Cortex of kidney (tissue), 1 donor: ENCODE results near the gene COL4A1.

Experiments
- DNase-seq: peaks from one replicate; lab custom pipeline; 2025; lab: John Stamatoyannopoulos, UW

The COL4A1 gene

GRCh38 chr13:110162866-110163658 is 143.9 kb downstream of the COL4A1 start:
- no peak for DNase-seq

DNA sequence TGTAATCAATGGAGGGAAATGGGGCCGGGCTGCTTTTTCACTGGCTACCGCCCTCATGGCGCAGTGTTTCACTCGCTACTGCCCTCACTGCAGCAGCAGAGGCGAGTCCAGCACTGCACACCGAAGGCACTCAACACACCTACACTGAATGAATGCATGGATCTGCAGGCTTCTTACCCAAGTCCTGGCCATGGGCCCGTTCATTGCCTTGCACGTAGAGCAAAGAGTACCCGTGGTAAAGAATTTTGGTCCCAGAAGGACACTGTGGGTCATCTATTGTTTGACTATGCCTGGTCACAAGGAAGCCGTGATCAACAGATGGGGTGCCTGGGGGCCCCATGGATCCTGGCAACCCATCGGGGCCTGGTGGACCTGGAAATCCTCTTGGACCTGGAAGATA is 144.9 kb downstream of the COL4A1 start:
- no peak for DNase-seq

DNA sequence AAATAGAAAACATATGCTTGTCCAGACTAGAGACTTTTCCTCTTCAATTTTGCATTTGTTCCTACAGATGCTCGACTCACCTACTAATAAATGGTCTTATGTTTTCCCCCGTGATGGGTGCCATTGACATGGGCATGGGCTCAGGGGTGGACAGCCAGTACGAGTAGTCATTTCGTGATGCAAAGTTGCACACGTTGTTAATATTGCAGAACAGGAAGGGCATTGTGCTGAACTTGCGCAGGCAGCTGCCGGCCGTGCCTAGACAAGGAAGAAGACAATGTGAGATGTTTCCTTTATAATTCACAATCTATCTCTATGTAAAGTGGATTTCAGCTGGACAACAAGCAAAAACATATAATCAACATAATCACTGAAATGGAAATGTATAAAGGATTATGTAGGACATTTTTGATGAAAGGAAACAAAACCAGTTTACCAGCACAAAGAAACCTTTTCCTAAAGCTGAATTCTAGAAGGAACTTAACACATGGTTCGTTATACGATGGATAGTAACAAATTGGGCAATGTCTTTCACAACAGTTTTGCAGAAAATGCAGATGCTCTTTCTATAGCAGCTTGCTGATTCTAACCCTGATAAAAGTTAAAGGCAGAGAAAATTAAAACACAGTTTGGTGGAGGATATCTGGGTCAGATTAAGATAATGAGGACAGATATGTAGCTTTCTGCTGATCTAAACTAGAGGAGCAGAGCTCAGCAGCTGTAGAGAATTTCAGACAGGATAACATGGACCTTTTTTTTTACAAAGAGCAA is 145.7 kb downstream of the COL4A1 start:
- no peak for DNase-seq

DNA sequence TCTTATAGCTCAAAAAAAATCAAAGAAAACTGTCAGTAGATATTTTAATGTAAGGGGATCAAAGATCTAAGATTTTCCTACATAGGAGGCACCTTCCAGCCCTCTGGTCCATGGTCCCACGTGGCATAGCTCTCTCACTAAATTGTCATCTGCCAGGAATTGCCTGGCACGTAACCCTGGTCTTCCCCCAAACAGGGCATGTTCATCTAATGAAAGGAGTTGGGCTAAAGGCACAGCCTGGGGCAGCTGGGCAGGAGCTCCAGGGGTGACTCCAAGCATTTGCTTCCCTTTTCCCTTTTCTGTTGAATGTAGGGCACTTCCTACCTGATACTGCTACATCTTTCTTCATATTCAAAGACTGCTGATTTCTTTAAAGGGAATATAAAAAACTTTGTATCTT is 148.7 kb downstream of the COL4A1 start:
- no peak for DNase-seq

- no peak for DNase-seq
These were observed 149.2 kb downstream of the COL4A1 start for GRCh38 chr13:110157718-110158117.

DNA sequence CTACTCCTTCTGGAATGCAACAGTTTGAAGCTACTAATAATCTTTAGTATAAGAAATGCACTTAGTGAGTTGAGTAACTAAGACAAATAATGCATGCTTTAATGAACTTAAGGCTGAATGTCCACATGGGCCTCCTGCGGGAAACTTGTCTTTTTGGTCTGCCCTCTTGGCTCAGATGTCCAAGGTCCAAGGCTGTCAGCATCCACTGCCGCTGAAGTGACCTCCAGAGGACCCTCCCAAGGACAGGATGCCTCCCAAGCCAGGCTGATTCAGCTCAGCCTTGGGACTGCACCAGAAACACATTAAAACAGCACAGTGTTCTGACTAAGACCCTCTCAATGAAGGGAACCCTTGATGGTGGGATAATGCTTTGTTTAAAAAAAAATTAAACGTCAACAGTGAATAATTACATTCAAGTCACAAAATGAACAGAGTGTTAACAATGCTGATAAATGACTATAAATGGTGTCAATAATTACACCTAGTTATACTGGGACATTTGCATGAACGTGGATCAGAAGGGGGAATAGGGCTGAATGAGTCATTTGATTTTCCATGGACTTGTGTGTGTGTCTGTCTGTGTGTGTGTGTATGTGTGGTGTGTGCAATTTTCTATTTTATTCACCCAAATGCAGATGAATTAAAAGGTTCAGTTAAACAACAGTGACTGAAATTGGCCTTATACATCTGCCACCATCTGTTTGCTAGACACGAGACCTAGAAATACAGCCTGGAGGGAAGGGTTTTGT is 150.5 kb downstream of the COL4A1 start:
- no peak for DNase-seq

DNA sequence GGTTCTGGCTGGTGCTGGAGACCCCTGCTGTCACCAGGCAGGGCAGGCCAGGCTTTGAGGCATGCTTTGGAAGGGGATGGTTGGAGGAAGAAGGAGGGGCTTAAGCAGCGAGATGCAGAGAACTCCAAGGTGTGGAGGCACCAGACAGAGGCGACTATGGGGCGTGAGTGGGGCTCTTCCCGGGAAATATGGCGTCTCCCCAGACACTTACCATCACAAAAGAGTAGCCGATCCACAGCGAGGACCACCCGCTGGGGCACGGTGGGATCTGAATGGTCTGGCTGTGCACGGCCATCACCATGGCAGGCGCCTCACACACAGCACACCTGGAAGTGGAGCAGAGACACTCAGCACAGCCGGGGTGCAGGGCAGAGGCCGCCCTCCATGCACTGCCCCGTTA is 151.9 kb downstream of the COL4A1 start:
- DNase-seq: no peak

- no peak for DNase-seq
These were observed 152.5 kb downstream of the COL4A1 start for GRCh38 chr13:110154410-110154933.

GRCh38 chr13:110152351-110152750 is 154.6 kb downstream of the COL4A1 start:
- DNase-seq: no peak

- no peak for DNase-seq
These were observed 155.5 kb downstream of the COL4A1 start for GRCh38 chr13:110151462-110151861.

DNA sequence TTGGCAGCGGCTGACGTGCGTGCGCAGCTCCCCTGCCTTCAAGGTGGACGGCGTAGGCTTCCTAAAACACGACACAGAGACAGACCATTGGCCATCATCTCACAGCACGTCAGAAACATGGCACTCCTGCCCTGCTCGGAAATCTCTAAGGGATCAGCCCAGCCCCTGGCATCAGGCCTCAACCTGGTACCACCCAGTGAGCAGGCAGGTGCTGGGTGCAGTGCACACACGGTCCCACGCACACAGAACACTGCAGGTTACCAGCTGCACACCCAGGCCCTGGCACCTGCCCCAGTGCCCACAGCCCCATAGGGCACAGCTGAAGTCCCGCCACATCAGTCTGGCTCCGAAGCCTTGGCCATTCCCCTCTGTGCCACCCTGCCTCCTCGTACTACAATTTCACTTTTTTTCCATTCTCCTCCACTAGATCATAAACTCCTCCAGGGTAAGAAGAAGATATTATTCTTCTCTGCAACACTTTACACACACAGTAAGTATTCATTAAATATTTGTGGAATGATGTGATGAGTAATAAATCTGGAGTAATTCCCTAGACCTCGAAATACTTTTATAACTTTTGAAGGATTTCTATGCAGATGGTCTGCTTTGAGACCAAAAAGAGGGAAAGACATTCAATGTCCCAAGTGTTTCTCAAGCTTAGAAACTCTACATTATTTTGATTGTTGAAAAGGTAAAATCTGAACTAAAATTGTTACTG is 156.4 kb downstream of the COL4A1 start:
- no peak for DNase-seq

GRCh38 chr13:110149036-110149435 is 157.9 kb downstream of the COL4A1 start:
- DNase-seq: no peak

GRCh38 chr13:110140099-110140498 is 166.9 kb downstream of the COL4A1 start:
- no peak for DNase-seq

DNA sequence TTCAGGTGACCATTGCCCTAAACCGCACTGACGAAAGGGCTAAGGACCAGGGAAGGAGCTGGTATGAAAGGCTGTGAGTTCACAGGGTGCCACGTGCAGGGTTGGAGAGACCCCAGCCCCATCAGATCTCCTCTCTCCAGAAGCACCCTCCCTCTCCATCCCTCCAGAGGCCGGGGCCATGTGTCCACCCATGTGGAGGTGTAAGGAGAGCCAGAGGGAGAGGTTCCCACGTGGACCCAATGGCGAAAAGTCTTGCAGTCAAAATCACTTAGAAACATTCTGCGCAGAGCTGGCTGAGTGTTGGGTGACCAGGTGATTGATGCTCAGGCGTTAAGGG is 168.3 kb downstream of the COL4A1 start:
- no peak for DNase-seq

DNA sequence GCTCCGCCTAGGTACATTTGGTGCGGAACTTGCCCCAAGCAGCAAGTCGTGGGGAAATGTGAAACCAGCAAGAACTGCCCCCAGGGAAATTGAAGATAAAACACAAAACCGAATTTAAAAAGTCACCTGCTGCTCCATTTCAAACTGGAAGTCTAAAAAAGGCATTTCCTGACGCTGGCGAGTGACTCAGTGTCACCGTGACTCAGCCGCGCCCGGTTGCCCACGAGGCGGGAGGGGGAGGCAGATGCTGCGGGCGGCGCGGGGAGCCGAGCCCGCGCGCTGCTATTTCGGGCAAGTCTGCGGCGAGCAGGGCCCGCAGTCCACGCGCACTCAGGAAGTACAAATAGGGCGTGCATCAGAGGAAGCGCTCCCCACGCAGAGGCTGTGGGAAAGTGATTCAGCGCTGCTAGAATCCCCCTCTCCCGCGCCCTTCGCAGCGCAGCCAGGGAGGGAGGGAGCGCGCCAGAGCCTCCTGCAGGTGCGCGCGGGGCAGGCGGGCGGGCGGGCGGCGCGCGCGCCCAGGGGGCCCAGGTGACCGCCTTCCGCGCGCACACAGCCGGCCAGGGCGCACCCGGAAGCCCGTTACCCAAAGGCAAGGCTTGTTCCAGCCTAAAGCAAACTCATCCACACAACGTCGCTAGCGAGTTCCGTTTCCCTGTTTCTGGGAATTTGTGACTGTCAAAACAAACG is 168.8 kb downstream of the COL4A1 start:
- DNase-seq: no peak

GRCh38 chr13:110137680-110138009 is 169.3 kb downstream of the COL4A1 start:
- DNase-seq: no peak

- DNase-seq: no peak
These were observed 170.0 kb downstream of the COL4A1 start for GRCh38 chr13:110136660-110137585.

- no peak for DNase-seq
These were observed 170.9 kb downstream of the COL4A1 start for GRCh38 chr13:110135977-110136597.

DNA sequence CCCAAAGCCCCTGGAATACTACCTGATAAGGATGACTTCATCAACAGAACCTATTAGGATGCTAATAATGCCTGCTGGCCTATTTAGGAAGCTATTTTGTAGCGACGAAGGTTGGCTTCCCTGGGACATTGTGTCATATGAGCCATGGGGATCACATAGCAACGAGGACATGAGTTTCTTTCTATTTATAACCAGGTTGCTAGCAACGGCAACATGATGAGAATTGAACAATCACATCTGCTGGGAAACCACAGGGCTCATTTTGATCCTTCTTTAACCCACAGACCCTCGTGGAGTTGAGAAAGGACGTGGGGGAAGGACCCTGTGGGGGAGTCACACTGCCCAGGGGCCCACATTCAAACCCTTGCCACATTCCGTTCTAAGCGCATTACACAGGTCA is 172.2 kb downstream of the COL4A1 start:
- no peak for DNase-seq
